D341Med (cell line): ENCODE results near the gene WBP1.
"Not testable (repeated sequence)": the region's sequence is repeated elsewhere in the genome, so short reads cannot be mapped to it uniquely, and the experiment has no call there.

Experiments
- DNase-seq: peaks from one replicate; pipeline ENCODE4 v3.0.0; 2012; ENCODE audit warnings: low spot score

The WBP1 gene

GRCh38 chr2:74454654-74455511, 3.4 kb upstream of the WBP1 start, which contains the start of gene INO80B:
TSS of gene INO80B (plus strand) at chr2:74455087. CDS start at chr2:74455117, 30 bp downstream.
- peak; percentile 82 for DNase-seq

GRCh38 chr2:74457129-74457548, 1.1 kb upstream of the WBP1 start:
- DNase-seq: no peak

GRCh38 chr2:74457549-74458131, 598 bp upstream of the WBP1 start:
- DNase-seq: peak; percentile 70

GRCh38 chr2:74458938-74459363, 713 bp downstream of the WBP1 start:
- DNase-seq: no peak

GRCh38 chr2:74459503-74460118, 1.4 kb downstream of the WBP1 start:
- DNase-seq: not testable (repeated sequence)

GRCh38 chr2:74460187-74460586, 1.9 kb downstream of the WBP1 start:
- DNase-seq: not testable (repeated sequence)

- DNase-seq: peak; percentile 33
Measured at GRCh38 chr2:74461187-74462053, 3.2 kb downstream of the WBP1 start.

- DNase-seq: no peak
Measured at GRCh38 chr2:74462054-74462785, 4.0 kb downstream of the WBP1 start.

GRCh38 chr2:74462786-74463105, 4.5 kb downstream of the WBP1 start:
- DNase-seq: no peak

- DNase-seq: peak; percentile 37
Measured at GRCh38 chr2:74464406-74464805, 6.2 kb downstream of the WBP1 start.

- DNase-seq: not testable (repeated sequence)
Measured at GRCh38 chr2:74470742-74471141, 12.5 kb downstream of the WBP1 start.

- no peak for DNase-seq
Measured at GRCh38 chr2:74471332-74472065, 13.3 kb downstream of the WBP1 start.

GRCh38 chr2:74472086-74472944, 14.1 kb downstream of the WBP1 start, which contains the start of gene MRPL53:
TSS of gene MRPL53 (minus strand) at chr2:74472680. CDS start at chr2:74472660, 20 bp downstream.
- peak; percentile 89 for DNase-seq

- no peak for DNase-seq
Measured at GRCh38 chr2:74472945-74473258, 14.7 kb downstream of the WBP1 start.

GRCh38 chr2:74474481-74474880, 16.2 kb downstream of the WBP1 start:
- DNase-seq: no peak

- no peak for DNase-seq
Measured at GRCh38 chr2:74474899-74475298, 16.7 kb downstream of the WBP1 start.

- DNase-seq: no peak
Measured at GRCh38 chr2:74481431-74481830, 23.2 kb downstream of the WBP1 start.

- peak; percentile 68 for DNase-seq
Measured at GRCh38 chr2:74481961-74482800, 23.9 kb downstream of the WBP1 start.
